GM18520 (cell line): Measurements from ENCODE around the gene SEZ6L2.
"Not testable (repeated sequence)": the region's sequence is repeated elsewhere in the genome, so short reads cannot be mapped to it uniquely, and the experiment has no call there.

ENCODE experiments used
- ATAC-seq: cut with Tn5 transposase; IDR thresholded peaks from one replicate; pipeline ENCODE4 v1.9.1; 2021; ENCODE audit not compliant: unreplicated experiment

The SEZ6L2 gene

GRCh38 chr16:29858149-29858849, 41.1 kb downstream of the SEZ6L2 start:
- ATAC-seq: no peak

- ATAC-seq: no peak
Measured at GRCh38 chr16:29857133-29857760, 42.1 kb downstream of the SEZ6L2 start.

DNA sequence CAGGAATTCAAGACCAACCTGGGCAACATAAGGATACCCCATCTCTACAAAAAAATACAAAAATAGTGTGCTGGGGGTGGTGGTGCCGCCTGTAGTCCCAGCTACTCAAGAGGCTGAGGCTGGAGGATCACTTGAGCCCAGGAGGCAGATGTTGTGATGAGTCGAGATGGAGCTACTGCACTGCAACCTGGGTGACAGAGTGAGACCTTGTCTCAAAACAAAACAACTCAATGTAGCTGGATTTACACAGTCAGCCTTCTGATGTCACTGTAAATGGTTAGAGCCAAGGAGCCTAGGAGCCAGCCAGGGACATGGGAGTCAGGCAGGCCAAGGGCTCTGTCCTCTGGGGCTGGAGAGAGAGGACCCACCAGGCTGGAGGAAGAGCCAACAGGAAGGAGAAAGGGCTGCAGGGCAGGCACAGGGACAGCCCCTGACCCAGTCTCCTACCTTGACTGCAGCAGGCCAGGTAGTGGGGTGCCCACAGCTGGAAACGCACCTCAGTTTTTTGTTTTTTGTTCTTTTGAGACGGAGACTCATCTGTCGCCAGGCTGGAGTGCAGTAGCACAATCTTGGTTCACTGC, 44.7 kb downstream of the SEZ6L2 start:
- ATAC-seq: no peak

DNA sequence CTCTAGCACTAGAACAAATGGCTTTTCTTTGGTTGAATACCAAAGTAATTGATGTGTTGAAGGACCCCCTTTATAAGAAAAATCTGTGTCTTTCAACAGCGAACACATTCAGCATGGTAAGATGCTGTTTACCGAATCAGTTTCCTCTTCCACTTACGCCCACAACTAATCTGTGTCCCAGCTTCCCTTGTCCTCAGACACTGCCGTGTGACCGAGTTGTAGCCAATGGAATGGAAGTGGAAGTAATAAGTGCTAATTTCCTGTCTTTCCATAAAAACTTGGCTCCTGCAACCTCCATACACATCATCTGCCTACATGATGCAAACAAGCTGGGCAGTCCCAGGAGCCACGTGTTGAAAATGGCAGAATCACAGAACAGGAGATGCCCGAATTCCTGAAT, 46.7 kb downstream of the SEZ6L2 start:
- ATAC-seq: no peak

GRCh38 chr16:29850998-29851397, 48.4 kb downstream of the SEZ6L2 start:
- ATAC-seq: no peak

GRCh38 chr16:29849505-29849904, 49.8 kb downstream of the SEZ6L2 start:
- no peak for ATAC-seq

- ATAC-seq: no peak
Measured at GRCh38 chr16:29848420-29849297, 50.7 kb downstream of the SEZ6L2 start.

DNA sequence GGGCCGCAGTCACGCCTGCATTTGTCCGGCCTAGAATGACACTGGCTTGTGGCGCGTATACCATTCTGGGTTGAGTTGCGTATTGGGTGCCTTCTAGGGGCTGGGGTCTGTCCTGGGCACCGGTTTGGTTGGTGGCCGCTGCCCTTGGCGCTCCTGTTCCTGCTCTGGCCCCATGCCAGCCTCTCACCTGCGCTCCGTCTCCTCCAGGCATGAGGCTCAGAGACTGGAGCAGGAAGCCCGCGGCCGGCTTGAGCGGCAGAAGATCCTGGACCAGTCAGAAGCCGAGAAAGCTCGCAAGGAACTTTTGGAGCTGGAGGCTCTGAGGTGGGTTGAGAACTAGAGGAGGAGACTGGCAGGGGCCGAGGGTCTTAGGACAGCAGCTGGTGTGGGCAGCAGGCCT, 53.7 kb downstream of the SEZ6L2 start:
- no peak for ATAC-seq

DNA sequence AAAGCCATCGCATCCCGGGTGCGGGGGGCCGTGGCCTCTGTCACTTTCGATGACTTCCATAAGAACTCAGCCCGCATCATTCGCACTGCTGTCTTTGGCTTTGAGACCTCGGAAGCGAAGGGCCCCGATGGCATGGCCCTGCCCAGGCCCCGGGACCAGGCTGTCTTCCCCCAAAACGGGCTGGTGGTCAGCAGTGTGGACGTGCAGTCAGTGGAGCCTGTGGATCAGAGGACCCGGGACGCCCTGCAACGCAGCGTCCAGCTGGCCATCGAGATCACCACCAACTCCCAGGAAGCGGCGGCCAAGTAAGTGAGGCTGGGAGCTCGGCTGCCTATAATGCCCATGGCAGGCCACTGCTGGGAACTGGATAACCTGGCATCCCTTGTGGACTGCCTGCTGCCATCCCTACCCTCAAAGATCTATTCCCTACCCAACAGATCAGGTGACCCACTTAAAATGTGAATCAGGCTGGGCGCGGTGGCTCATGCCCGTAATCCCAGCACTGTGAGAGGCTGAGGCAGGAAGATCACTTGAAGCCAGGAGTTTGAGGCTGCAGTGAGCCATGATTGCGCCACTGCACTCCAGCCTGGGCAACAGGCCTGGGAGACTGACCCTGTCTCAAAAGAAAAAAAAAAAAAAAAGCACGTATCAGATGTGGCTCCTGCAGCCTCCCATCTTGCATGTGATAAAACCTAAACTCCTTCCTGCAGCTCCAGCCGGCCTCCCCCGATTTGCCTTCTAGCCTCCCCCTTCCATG, 54.6 kb downstream of the SEZ6L2 start:
- ATAC-seq: no peak

DNA sequence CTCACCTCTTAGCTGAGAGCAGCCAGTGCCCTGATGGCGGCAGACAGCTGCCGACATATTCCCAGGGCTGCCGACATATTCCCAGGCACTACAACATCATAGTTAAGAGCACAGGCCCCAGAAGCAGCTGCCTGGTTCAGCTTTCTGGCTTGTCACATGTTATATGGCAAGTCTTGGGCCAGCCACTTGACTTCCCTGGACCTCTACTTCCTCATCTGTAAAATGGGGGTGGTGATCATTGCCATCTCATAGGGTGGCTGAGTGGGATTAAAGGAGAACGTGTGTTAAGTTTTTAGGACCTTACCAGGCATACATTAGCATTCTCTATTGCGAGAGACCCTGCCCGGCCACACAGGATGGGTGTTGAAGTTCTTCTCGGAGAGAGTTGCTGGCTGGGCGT, 55.4 kb downstream of the SEZ6L2 start:
- ATAC-seq: no peak

GRCh38 chr16:29842732-29843346, 56.5 kb downstream of the SEZ6L2 start:
- no peak for ATAC-seq

- no peak for ATAC-seq
Measured at GRCh38 chr16:29841631-29842030, 57.7 kb downstream of the SEZ6L2 start.

- ATAC-seq: no peak
Measured at GRCh38 chr16:29840240-29840639, 59.1 kb downstream of the SEZ6L2 start.

DNA sequence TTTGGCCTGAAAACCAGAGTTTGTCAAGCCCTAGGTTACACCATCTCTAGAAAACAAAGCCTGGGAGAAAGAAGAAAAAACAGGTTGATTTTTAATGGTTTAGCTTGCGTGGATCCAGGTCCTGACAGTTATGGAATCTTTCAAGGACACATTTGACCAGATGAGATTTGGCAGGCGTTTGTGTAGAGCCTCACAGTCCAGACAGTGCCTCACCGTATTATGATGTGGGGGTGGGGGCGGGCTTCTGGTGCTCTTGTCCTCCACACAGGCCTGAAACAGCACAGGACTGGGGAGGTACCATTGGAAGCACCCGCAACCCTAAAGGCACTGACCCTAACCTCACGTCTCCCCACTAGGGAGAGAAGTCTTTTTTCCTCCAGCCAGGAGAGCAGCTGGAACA, 59.5 kb downstream of the SEZ6L2 start:
- no peak for ATAC-seq

DNA sequence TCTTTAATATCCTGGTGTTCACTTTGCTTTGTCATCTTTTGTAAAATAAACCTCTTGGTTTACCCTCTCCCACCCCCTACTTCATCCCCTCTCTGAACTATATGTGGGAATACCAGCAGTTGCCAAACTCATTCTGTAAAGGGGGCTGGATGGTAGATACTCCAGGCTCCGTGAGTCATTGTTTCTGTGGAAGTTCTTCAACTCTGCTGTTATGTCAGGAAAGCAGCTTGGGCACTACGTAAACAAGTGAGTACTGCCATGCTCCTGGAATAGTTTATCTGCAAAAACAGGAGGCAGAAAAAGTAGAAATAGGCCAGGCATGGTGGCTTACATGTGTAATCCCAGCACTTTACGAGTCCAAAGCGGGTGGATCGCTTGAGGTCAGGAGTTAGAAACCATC, 61.5 kb downstream of the SEZ6L2 start:
- ATAC-seq: no peak

DNA sequence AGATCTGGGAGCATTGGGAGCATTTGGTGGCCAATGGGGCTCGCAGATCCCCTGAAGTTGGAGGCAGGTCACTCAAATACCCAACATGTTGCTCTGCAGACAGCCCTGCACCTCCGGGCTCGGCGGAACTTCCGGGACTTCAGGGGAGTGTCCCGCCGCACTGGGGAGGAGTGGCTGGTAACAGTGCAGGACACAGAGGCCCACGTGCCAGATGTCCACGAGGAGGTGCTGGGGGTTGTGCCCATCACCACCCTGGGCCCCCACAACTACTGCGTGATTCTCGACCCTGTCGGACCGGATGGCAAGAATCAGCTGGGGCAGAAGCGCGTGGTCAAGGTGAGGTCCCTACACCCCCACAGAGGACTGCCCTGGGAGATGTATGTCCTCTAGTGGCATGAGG, 62.7 kb downstream of the SEZ6L2 start:
- no peak for ATAC-seq

DNA sequence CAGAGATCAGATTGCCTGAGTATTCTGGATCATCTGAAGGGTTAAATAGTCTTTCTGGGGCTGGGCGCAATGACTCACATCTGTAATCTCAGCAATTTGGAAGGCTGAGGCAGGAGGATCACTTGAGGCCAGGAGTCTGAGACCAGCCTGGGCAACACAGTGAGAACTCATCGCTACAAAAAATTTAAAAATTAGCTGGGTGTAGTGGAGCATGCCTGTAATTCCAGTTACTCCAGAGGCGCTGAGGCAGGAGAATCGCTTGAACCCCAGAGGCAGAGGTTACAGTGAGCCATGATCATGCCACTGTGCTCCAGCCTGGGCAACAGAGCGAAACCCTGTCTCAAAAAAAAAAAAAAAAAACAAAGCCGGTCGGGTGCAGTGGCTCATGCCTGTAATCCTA, 63.4 kb downstream of the SEZ6L2 start:
- ATAC-seq: no peak

GRCh38 chr16:29834079-29834478, 65.3 kb downstream of the SEZ6L2 start:
- ATAC-seq: no peak

DNA sequence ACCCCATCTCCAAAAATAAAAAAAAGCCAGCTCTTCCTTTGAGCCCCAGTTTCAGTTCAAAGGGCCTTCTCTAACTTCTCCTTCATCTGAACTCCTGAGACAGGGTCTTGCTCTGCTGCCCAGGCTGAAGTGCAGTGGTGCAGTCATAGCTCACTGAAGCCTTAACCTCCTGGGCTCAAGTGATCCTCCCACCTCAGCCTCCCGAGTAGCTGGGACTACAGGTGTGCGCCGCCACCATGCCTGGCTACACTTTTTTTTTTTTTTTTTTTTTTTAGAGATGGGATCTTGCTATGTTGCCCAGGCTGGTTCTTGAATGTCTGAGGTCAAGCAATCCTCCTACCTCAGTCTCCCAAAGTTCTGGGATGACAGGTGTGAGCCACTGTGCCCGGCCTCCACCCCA, 66.1 kb downstream of the SEZ6L2 start:
- not testable (repeated sequence) for ATAC-seq

DNA sequence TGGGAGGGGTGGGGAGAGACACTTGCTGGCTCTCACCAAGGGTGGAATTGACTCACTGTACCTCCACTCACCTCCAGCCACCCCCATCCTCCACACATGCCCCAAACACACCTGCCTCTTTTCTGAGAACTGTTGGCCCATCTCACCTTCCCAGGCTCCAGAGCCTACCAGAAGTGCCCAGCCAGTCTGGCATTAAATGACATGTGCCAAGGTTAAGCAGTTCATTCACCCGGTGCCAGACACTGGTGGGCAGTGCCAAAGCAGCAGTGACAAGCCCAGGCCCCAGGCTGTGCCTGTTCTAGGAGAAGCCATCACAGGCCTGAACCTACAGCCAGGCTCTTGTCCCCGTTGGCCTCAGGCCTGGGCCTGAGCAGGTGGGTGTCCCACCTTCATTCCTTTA, 67.9 kb downstream of the SEZ6L2 start:
- ATAC-seq: no peak
